Hepatocyte (in vitro differentiated cells): ENCODE results near the gene PPP3CA. TPM values are rescaled to one million over a fixed set of nuclear protein-coding genes. Genes with fewer than 3 reads are reported as not detected.

ENCODE experiments used
- DNase-seq: peaks from one replicate; pipeline ENCODE4 v3.0.0-alpha.2; 2016; ENCODE audit warnings: low spot score
- H2AFZ ChIP-seq: fragments of 200-600 bp; sonication (generic); 2 replicates; pipeline ENCODE4 v1.6.0; 2016; ENCODE audit warnings: antibody characterized with exemption, mild to moderate bottlenecking
- H3K27ac ChIP-seq: fragments of 200-600 bp; sonication (generic); 2 replicates; pipeline ENCODE4 v1.5.1; 2016; ENCODE audit warnings: mild to moderate bottlenecking
- H3K27me3 ChIP-seq: fragments of 200-600 bp; sonication (generic); 2 replicates; pipeline ENCODE4 v1.6.1; 2016
- H3K36me3 ChIP-seq: fragments of 200-600 bp; sonication (generic); replicated peaks from 2 replicates; pipeline ENCODE4 v1.5.1; 2016; ENCODE audit warnings: low read depth; ENCODE audit not compliant: insufficient read depth
- H3K4me1 ChIP-seq: fragments of 200-600 bp; sonication (generic); 2 replicates; pipeline ENCODE4 v1.5.1; 2016; ENCODE audit warnings: mild to moderate bottlenecking, moderate library complexity; ENCODE audit not compliant: insufficient read depth
- H3K4me2 ChIP-seq: fragments of 200-600 bp; sonication (generic); 2 replicates; pipeline ENCODE4 v1.6.0; 2016
- H3K4me3 ChIP-seq: fragments of 200-600 bp; sonication (generic); 2 replicates; pipeline ENCODE4 v1.5.1; 2016; ENCODE audit warnings: mild to moderate bottlenecking
- H3K79me2 ChIP-seq: fragments of 200-600 bp; sonication (generic); 2 replicates; pipeline ENCODE4 v1.6.0; 2017; ENCODE audit warnings: mild to moderate bottlenecking
- H3K9me2 ChIP-seq: fragments of 200-600 bp; sonication (generic); replicated peaks from 2 replicates; pipeline ENCODE4 v1.6.0; 2017; ENCODE audit warnings: mild to moderate bottlenecking; ENCODE audit not compliant: insufficient read depth
- H3K9me3 ChIP-seq: fragments of 200-600 bp; sonication (generic); 2 replicates; pipeline ENCODE4 v1.5.1; 2016; ENCODE audit warnings: low read depth, mild to moderate bottlenecking
- H4K20me1 ChIP-seq: fragments of 200-600 bp; sonication (generic); 2 replicates; pipeline ENCODE4 v1.6.0; 2016; ENCODE audit warnings: mild to moderate bottlenecking; ENCODE audit not compliant: insufficient read depth, poor library complexity, severe bottlenecking
- CTCF ChIP-seq: fragments of 200-600 bp; sonication (generic); IDR thresholded peaks from 2 replicates; pipeline ENCODE4 v1.5.1; 2016; ENCODE audit warnings: antibody characterized with exemption, mild to moderate bottlenecking; ENCODE audit not compliant: poor library complexity
- EZH2 ChIP-seq: fragments of 200-600 bp; sonication (generic); IDR thresholded peaks from 2 replicates; pipeline ENCODE4 v1.6.1; 2016; ENCODE audit warnings: antibody characterized with exemption, mild to moderate bottlenecking, borderline replicate concordance
- EZH2phosphoT487 ChIP-seq: fragments of 200-600 bp; sonication (generic); IDR thresholded peaks from one replicate; pipeline ENCODE4 v1.6.1; 2018; ENCODE audit warnings: antibody characterized with exemption, mild to moderate bottlenecking, low read depth, moderate library complexity; ENCODE audit not compliant: unreplicated experiment, severe bottlenecking
- WGBS: methylation state at CpG from one replicate; pipeline ENCODE4 v1.1.6; 2016; ENCODE audit warnings: low lambda C conversion rate; ENCODE audit errors: missing lambda C conversion rate; 5-methylcytosine and 5-hydroxymethylcytosine counted together
- polyA plus RNA-seq: library from polyadenylated mRNA; unstranded; fragments of >200 nt; fragmentation: Nextera tagmentation; extraction: Ambion mirVana; gene quantifications from 2 replicates; pipeline ENCODE4 v1.2.1, GENCODE V29; 2016
- total RNA-seq: library from RNA; depleted of rRNA; stranded (reverse); fragments of >200 nt; gene quantifications from 2 replicates; pipeline ENCODE4 v1.2.3, GENCODE V29; 2014

The PPP3CA gene
- total and polyA plus RNA-seq, 2 experiments from 2014 or later = 12.9 to 49.5 TPM

- WGBS = 84% methylated on average over 6 of the region's 6 CpGs
- H3K9me2 ChIP-seq = no peaks in the 10 kb centered on the region
- peaks cover 3% of the 10 kb centered on the region for H3K36me3 ChIP-seq
- no peaks in the 10 kb centered on the region for H3K79me2 ChIP-seq
- H3K4me2 ChIP-seq = no peak overlapping the region
- TF ChIP-seq EZH2phosphoT487 (no peak), CTCF (no peak), EZH2 (no peak)
- H3K27me3 ChIP-seq = no peaks in the 10 kb centered on the region
- DNase-seq = no peak
- no peak overlapping the region for H2AFZ ChIP-seq
- H3K9me3 ChIP-seq = no peaks in the 10 kb centered on the region
- no peaks in the 10 kb centered on the region for H4K20me1 ChIP-seq
- H3K27ac ChIP-seq = no peak overlapping the region
- no peaks in the 10 kb centered on the region for H3K4me1 ChIP-seq
- H3K4me3 ChIP-seq = no peak overlapping the region
Observed at GRCh38 chr4:101104312-101105052, 242.8 kb downstream of the PPP3CA start.

GRCh38 chr4:101103381-101104142 is 243.8 kb downstream of the PPP3CA start:
- Histone ChIP-seq H3K79me2 (no peaks in the 10 kb centered on the region), H2AFZ (no peak overlapping the region), H3K27ac (no peak overlapping the region), H3K4me3 (no peak overlapping the region), H3K9me3 (no peaks in the 10 kb centered on the region), H3K27me3 (no peaks in the 10 kb centered on the region), H3K4me1 (no peaks in the 10 kb centered on the region), H3K36me3 (peaks cover 3% of the 10 kb centered on the region), H3K4me2 (no peak overlapping the region), H3K9me2 (no peaks in the 10 kb centered on the region), H4K20me1 (no peaks in the 10 kb centered on the region)
- DNase-seq = no peak
- TF ChIP-seq EZH2phosphoT487 (no peak), EZH2 (no peak), CTCF (no peak)
- WGBS = 50% methylated on average over 4 of the region's 4 CpGs

GRCh38 chr4:101102114-101102742 is 245.1 kb downstream of the PPP3CA start:
- no peak for TF ChIP-seq CTCF
- TF ChIP-seq EZH2 = no peak
- no peak overlapping the region for H3K27ac ChIP-seq
- no peak overlapping the region for H3K4me3 ChIP-seq
- no peak overlapping the region for H3K4me2 ChIP-seq
- H3K36me3 ChIP-seq = peaks cover under 1% of the 10 kb centered on the region
- no peaks in the 10 kb centered on the region for H3K4me1 ChIP-seq
- no peaks in the 10 kb centered on the region for H3K9me2 ChIP-seq
- no peaks in the 10 kb centered on the region for H3K9me3 ChIP-seq
- no peak for DNase-seq
- no peaks in the 10 kb centered on the region for H3K27me3 ChIP-seq
- no peaks in the 10 kb centered on the region for H4K20me1 ChIP-seq
- 58% methylated on average over 1 of the region's 1 CpG for WGBS
- no peak overlapping the region for H2AFZ ChIP-seq
- no peaks in the 10 kb centered on the region for H3K79me2 ChIP-seq
